ENCODE results near the gene CLOCK.

The CLOCK gene

GRCh38 chr4:55395218-55395528 is 151.5 kb downstream of the CLOCK start:
- TF ChIP-seq SIN3A (IDR thresholded peaks at IDR 0.05; ENCODE audit: borderline replicate concordance, insufficient read depth, low read length): no peak
- no peak for TF ChIP-seq POLR2AphosphoS5 (IDR thresholded peaks at IDR 0.05; ENCODE audit: low read depth, low read length)
- TF ChIP-seq TAF1 (IDR thresholded peaks at IDR 0.05; ENCODE audit: borderline replicate concordance, insufficient read depth, low read length): no peak
- TF ChIP-seq FOXP2 (optimal IDR thresholded peaks at IDR 0.05; ENCODE audit: borderline replicate concordance, extremely low read depth, extremely low read length, insufficient read depth): no peak
- no peak for TF ChIP-seq REST (IDR thresholded peaks at IDR 0.05; ENCODE audit: insufficient read depth in 1 of 2, low read depth in 2 of 2, low read length in 2 of 2)

GRCh38 chr4:55393461-55394320 is 153.0 kb downstream of the CLOCK start:
- TF ChIP-seq SIN3A (IDR thresholded peaks at IDR 0.05; ENCODE audit: borderline replicate concordance, insufficient read depth, low read length) (no peak), TAF1 (IDR thresholded peaks at IDR 0.05; ENCODE audit: borderline replicate concordance, insufficient read depth, low read length) (no peak), POLR2AphosphoS5 (IDR thresholded peaks at IDR 0.05; ENCODE audit: low read depth, low read length) (no peak), REST (IDR thresholded peaks at IDR 0.05; ENCODE audit: insufficient read depth in 1 of 2, low read depth in 2 of 2, low read length in 2 of 2) (no peak)

- TF ChIP-seq REST (IDR thresholded peaks at IDR 0.05; ENCODE audit: insufficient read depth in 1 of 2, low read depth in 2 of 2, low read length in 2 of 2): no peak
- TF ChIP-seq TAF1 (IDR thresholded peaks at IDR 0.05; ENCODE audit: borderline replicate concordance, insufficient read depth, low read length): no peak
- no peak for TF ChIP-seq SIN3A (IDR thresholded peaks at IDR 0.05; ENCODE audit: borderline replicate concordance, insufficient read depth, low read length)
- no peak for TF ChIP-seq FOXP2 (optimal IDR thresholded peaks at IDR 0.05; ENCODE audit: borderline replicate concordance, extremely low read depth, extremely low read length, insufficient read depth)
- TF ChIP-seq POLR2AphosphoS5 (IDR thresholded peaks at IDR 0.05; ENCODE audit: low read depth, low read length): no peak
Observed at GRCh38 chr4:55386840-55387239, 159.9 kb downstream of the CLOCK start.

GRCh38 chr4:55386073-55386472 is 160.6 kb downstream of the CLOCK start:
- TF ChIP-seq POLR2AphosphoS5 (IDR thresholded peaks at IDR 0.05; ENCODE audit: low read depth, low read length): no peak
- TF ChIP-seq TAF1 (IDR thresholded peaks at IDR 0.05; ENCODE audit: borderline replicate concordance, insufficient read depth, low read length): no peak

- TF ChIP-seq SIN3A (IDR thresholded peaks at IDR 0.05; ENCODE audit: borderline replicate concordance, insufficient read depth, low read length): no peak
- no peak for TF ChIP-seq REST (IDR thresholded peaks at IDR 0.05; ENCODE audit: insufficient read depth in 1 of 2, low read depth in 2 of 2, low read length in 2 of 2)
- TF ChIP-seq POLR2AphosphoS5 (IDR thresholded peaks at IDR 0.05; ENCODE audit: low read depth, low read length): no peak
- no peak for TF ChIP-seq FOXP2 (optimal IDR thresholded peaks at IDR 0.05; ENCODE audit: borderline replicate concordance, extremely low read depth, extremely low read length, insufficient read depth)
- no peak for TF ChIP-seq TAF1 (IDR thresholded peaks at IDR 0.05; ENCODE audit: borderline replicate concordance, insufficient read depth, low read length)
Observed at GRCh38 chr4:55385201-55385649, 161.5 kb downstream of the CLOCK start.

Data from PFSK-1 (cell line).